ENCODE measurements around the gene GALNT1. TPM values are rescaled to one million over a fixed set of nuclear protein-coding genes. Genes with fewer than 3 reads are reported as not detected.

Gene GALNT1
- total RNA-seq, 1 donor from 2014 or later: 29.2 TPM

DNA sequence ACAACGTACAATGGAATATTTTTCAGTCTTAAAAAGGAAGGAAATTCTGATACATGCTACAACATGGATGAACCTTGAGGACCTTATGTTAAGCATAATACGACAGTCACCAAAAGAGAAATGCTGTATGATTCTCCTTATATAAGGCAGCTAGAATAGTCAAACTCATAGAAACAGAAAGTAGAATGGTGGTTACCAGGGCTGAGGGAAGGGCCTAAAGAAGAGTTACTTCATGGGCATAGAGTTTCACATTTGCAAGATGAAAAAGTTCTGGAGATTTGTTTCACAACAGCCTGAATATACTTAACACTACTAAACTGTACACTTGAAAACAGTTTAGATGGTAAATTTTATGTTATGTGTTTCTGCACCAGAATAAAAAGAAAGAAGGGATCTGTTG is 113.3 kb downstream of the GALNT1 start:
- H3K36me3 ChIP-seq: no peaks in the 10 kb centered on the region
- no peak overlapping the region for H3K27ac ChIP-seq
- TF ChIP-seq, protein P1, sequence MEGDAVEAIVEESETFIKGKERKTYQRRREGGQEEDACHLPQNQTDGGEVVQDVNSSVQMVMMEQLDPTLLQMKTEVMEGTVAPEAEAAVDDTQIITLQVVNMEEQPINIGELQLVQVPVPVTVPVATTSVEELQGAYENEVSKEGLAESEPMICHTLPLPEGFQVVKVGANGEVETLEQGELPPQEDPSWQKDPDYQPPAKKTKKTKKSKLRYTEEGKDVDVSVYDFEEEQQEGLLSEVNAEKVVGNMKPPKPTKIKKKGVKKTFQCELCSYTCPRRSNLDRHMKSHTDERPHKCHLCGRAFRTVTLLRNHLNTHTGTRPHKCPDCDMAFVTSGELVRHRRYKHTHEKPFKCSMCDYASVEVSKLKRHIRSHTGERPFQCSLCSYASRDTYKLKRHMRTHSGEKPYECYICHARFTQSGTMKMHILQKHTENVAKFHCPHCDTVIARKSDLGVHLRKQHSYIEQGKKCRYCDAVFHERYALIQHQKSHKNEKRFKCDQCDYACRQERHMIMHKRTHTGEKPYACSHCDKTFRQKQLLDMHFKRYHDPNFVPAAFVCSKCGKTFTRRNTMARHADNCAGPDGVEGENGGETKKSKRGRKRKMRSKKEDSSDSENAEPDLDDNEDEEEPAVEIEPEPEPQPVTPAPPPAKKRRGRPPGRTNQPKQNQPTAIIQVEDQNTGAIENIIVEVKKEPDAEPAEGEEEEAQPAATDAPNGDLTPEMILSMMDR (IDR thresholded peaks at IDR 0.05): no peak
- no peak for TF ChIP-seq POLR2A (IDR thresholded peaks at IDR 0.05)
- no peak for TF ChIP-seq POLR2AphosphoS5 (IDR thresholded peaks at IDR 0.05; ENCODE audit: insufficient read depth in 1 of 2, low read depth in 1 of 2)
- no peaks in the 10 kb centered on the region for H3K9me3 ChIP-seq
- H3K27me3 ChIP-seq: no peaks in the 10 kb centered on the region
- DNase-seq (ENCODE audit: extremely low spot score in 2 of 2): no peak
- intact Hi-C loops (cut with DNase I): no loop called here
- H3K4me1 ChIP-seq: no peaks in the 10 kb centered on the region
- H3K4me3 ChIP-seq: no peak overlapping the region

DNA sequence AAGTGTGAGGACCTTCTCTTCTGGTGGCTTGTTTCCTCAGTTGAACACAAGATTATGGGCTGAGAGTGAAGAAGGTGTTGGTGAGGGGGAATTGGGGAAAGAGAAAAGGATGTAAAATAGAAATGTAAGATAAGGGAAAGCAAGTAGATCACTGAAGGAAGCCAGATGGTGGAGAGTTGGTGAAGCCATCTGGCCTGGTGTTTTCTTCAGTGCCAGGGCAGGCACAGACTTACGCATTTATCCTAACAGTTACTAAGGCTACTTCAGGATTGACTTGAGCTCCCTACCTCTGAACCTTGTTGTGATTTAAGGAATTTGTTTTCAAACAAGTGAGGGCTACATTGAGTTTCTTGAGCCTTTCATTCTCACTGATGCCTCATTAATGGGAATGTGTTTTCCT is 113.8 kb downstream of the GALNT1 start:
- no peaks in the 10 kb centered on the region for H3K36me3 ChIP-seq
- DNase-seq (ENCODE audit: extremely low spot score in 2 of 2): no peak
- no peak overlapping the region for H3K27ac ChIP-seq
- no peaks in the 10 kb centered on the region for H3K9me3 ChIP-seq
- no peaks in the 10 kb centered on the region for H3K27me3 ChIP-seq
- H3K4me3 ChIP-seq: no peak overlapping the region
- TF ChIP-seq, protein P1 (IDR thresholded peaks at IDR 0.05): no peak
- TF ChIP-seq POLR2AphosphoS5 (IDR thresholded peaks at IDR 0.05; ENCODE audit: insufficient read depth in 1 of 2, low read depth in 1 of 2) (no peak), POLR2A (IDR thresholded peaks at IDR 0.05) (no peak)
- intact Hi-C loops (cut with DNase I): no loop called here
- no peaks in the 10 kb centered on the region for H3K4me1 ChIP-seq

GRCh38 chr18:35695803-35696202 is 114.3 kb downstream of the GALNT1 start:
- TF ChIP-seq, protein P1 (IDR thresholded peaks at IDR 0.05): no peak
- TF ChIP-seq POLR2A (IDR thresholded peaks at IDR 0.05) (no peak), POLR2AphosphoS5 (IDR thresholded peaks at IDR 0.05; ENCODE audit: insufficient read depth in 1 of 2, low read depth in 1 of 2) (no peak)
- intact Hi-C loops (cut with DNase I): no loop called here
- H3K4me3 ChIP-seq: no peak overlapping the region
- no peaks in the 10 kb centered on the region for H3K36me3 ChIP-seq
- no peaks in the 10 kb centered on the region for H3K27me3 ChIP-seq
- no peaks in the 10 kb centered on the region for H3K4me1 ChIP-seq
- H3K27ac ChIP-seq: no peak overlapping the region
- DNase-seq (ENCODE audit: extremely low spot score in 2 of 2): no peak
- H3K9me3 ChIP-seq: no peaks in the 10 kb centered on the region

DNA sequence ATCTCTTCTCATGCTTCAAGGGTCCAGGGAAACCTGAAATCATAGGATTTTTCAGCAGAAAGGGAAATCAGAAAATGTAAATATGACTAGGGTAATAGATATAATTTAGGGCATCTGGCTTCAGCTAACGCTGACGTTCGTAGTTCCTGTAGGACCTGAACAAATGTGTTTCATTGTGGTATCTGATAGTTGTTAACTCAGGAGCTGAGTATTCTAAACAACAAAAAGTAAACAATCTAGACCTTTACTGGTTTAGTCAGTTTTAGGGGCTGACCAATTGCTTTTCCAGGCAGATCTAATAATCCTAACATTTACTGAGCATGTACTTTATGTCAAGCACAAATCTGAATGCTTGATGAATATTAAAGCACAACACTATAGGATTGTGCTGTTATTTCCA is 114.8 kb downstream of the GALNT1 start:
- Histone ChIP-seq H3K27me3 (no peaks in the 10 kb centered on the region), H3K9me3 (no peaks in the 10 kb centered on the region), H3K4me1 (no peaks in the 10 kb centered on the region), H3K27ac (no peak overlapping the region), H3K36me3 (no peaks in the 10 kb centered on the region), H3K4me3 (no peak overlapping the region)
- TF ChIP-seq POLR2AphosphoS5 (IDR thresholded peaks at IDR 0.05; ENCODE audit: insufficient read depth in 1 of 2, low read depth in 1 of 2): no peak
- TF ChIP-seq, protein P1 (IDR thresholded peaks at IDR 0.05): no peak
- TF ChIP-seq POLR2A (IDR thresholded peaks at IDR 0.05): no peak
- no peak for DNase-seq (ENCODE audit: extremely low spot score in 2 of 2)
- intact Hi-C loops (cut with DNase I): no loop called here

GRCh38 chr18:35697869-35698268 is 116.3 kb downstream of the GALNT1 start:
- Histone ChIP-seq H3K9me3 (no peaks in the 10 kb centered on the region), H3K27me3 (no peaks in the 10 kb centered on the region), H3K36me3 (no peaks in the 10 kb centered on the region), H3K4me1 (no peaks in the 10 kb centered on the region), H3K27ac (no peak overlapping the region), H3K4me3 (no peak overlapping the region)
- intact Hi-C loops (cut with DNase I): no loop called here
- TF ChIP-seq, protein P1 (IDR thresholded peaks at IDR 0.05): no peak
- TF ChIP-seq POLR2AphosphoS5 (IDR thresholded peaks at IDR 0.05; ENCODE audit: insufficient read depth in 1 of 2, low read depth in 1 of 2) (no peak), POLR2A (IDR thresholded peaks at IDR 0.05) (no peak)
- no peak for DNase-seq (ENCODE audit: extremely low spot score in 2 of 2)

Data from vagina (tissue), 2 donors.